H1 (cell line): Measurements from ENCODE around the gene CRISPLD2. TPM values are rescaled to one million over a fixed set of nuclear protein-coding genes. Genes with fewer than 3 reads are reported as not detected.

Source experiments
- CTCF ChIA-PET: fragments of 300-600 bp; sonication (Branson Sonifier 250); formaldehyde crosslinking; loops from one replicate; lab custom pipeline; 2021; ENCODE audit not compliant: partially characterized antibody; lab: Charles Lee
- POLR2A ChIA-PET: fragments of 300-600 bp; sonication (Branson Sonifier 250); formaldehyde crosslinking; loops from one replicate; lab custom pipeline; 2021; ENCODE audit warnings: inconsistent platforms; ENCODE audit not compliant: partially characterized antibody; lab: Charles Lee
- DNase-seq, 2 experiments: peaks; one replicate each; pipeline versions ENCODE4 v3.0.0 to v3.0.0-alpha.2; 2010 to 2022; ENCODE audit warnings: low spot score in 2 of 2, low read depth in 1 of 2, mixed read lengths in 1 of 2
- FAIRE-seq: peaks from 2 replicates; lab custom pipeline; 2011; peaks lifted over from hg19 to GRCh38; lab: Jason Lieb, UNC
- H2AFZ ChIP-seq: 2 replicates; pipeline ENCODE4 v1.8.1; 2012; ENCODE audit warnings: low read length, inconsistent platforms
- H2AK5ac ChIP-seq: 2 replicates; pipeline ENCODE4 v1.6.1; 2013; ENCODE audit warnings: low read depth, low read length
- H2BK120ac ChIP-seq: replicated peaks from 2 replicates; pipeline ENCODE3; 2013; ENCODE audit warnings: low read depth, low read length, inconsistent platforms
- H2BK12ac ChIP-seq: 2 replicates; pipeline ENCODE4 v1.6.1; 2013; ENCODE audit warnings: low read depth, low read length
- H2BK15ac ChIP-seq: 2 replicates; pipeline ENCODE4 v1.6.1; 2013; ENCODE audit warnings: low read length
- H2BK20ac ChIP-seq: 2 replicates; pipeline ENCODE4 v1.6.1; 2013; ENCODE audit warnings: low read length
- H2BK5ac ChIP-seq: 2 replicates; pipeline ENCODE4 v1.6.1; 2013; ENCODE audit warnings: low read depth, low read length
- H3K14ac ChIP-seq: 2 replicates; pipeline ENCODE4 v1.6.1; 2013; ENCODE audit warnings: inconsistent platforms; ENCODE audit not compliant: insufficient read length
- H3K18ac ChIP-seq: 2 replicates; pipeline ENCODE4 v1.6.1; 2013; ENCODE audit warnings: low read length; ENCODE audit errors: extremely low read depth
- H3K23ac ChIP-seq: 2 replicates; pipeline ENCODE4 v1.6.1; 2013; ENCODE audit warnings: inconsistent platforms; ENCODE audit not compliant: insufficient read length
- H3K23me2 ChIP-seq: 2 replicates; pipeline ENCODE4 v1.6.1; 2013; ENCODE audit warnings: low read depth, low read length
- H3K27ac ChIP-seq: 2 replicates; pipeline ENCODE4 v1.6.1; 2011; ENCODE audit warnings: low read depth, low read length, inconsistent platforms
- H3K27me3 ChIP-seq, 4 experiments: replicated peaks in 1 of 4; 1 replicate in 1 of 4; 2 replicates in 3 of 4; pipeline versions ENCODE4 v1.6.1 to v1.8.1; 2011 to 2013; ENCODE audit warnings: low read length in 3 of 4, mild to moderate bottlenecking in 3 of 4, inconsistent platforms in 2 of 4, mixed read lengths in 2 of 4, moderate library complexity in 1 of 4; ENCODE audit not compliant: control insufficient read depth in 3 of 4, insufficient read depth in 3 of 4; ENCODE audit errors: extremely low read depth in 1 of 4
- H3K36me3 ChIP-seq, 4 experiments: 2 replicates each; pipeline versions ENCODE4 v1.6.1 to v1.8.1; 2011 to 2013; ENCODE audit warnings: mild to moderate bottlenecking in 4 of 4, low read length in 3 of 4, moderate library complexity in 2 of 4, control low read depth in 1 of 4, inconsistent platforms in 1 of 4; ENCODE audit not compliant: insufficient read depth in 4 of 4, control insufficient read depth in 2 of 4
- H3K4ac ChIP-seq: replicated peaks from 2 replicates; pipeline ENCODE3; 2013; ENCODE audit warnings: low read length, low read depth, mixed read lengths, inconsistent platforms; ENCODE audit not compliant: insufficient read length
- H3K4me1 ChIP-seq, 4 experiments: replicated peaks in 1 of 4; 1 replicate in 1 of 4; 2 replicates in 3 of 4; pipeline versions ENCODE4 v1.6.1 to v1.8.1; 2011 to 2013; ENCODE audit warnings: low read length in 3 of 4, inconsistent platforms in 2 of 4, mixed read lengths in 1 of 4; ENCODE audit not compliant: insufficient read depth in 4 of 4, control insufficient read depth in 3 of 4
- H3K4me2 ChIP-seq, 2 experiments: 2 replicates each; pipeline versions ENCODE4 v1.6.1 to v1.8.1; 2011 to 2013; ENCODE audit warnings: low read depth in 2 of 2, low read length in 2 of 2, control low read depth in 1 of 2, inconsistent platforms in 1 of 2, mild to moderate bottlenecking in 1 of 2; ENCODE audit not compliant: insufficient read depth in 1 of 2
- H3K4me3 ChIP-seq, 4 experiments: fragments of 200-600, 300-600 bp in 1 of 4; sonication (generic), shearing (Covaris generic), sonication (Bioruptor Twin) in 1 of 4; 2 replicates each; pipeline versions ENCODE4 v1.5.1 to v1.8.1; 2011 to 2016; ENCODE audit warnings: low read length in 4 of 4, low read depth in 3 of 4, control low read depth in 2 of 4, inconsistent platforms in 2 of 4, mild to moderate bottlenecking in 2 of 4, mixed read lengths in 1 of 4, moderate library complexity in 1 of 4; ENCODE audit not compliant: insufficient read depth in 2 of 4; ENCODE audit errors: extremely low read depth in 1 of 4
- H3K56ac ChIP-seq: replicated peaks from 2 replicates; pipeline ENCODE3; 2013; ENCODE audit warnings: low read depth, mild to moderate bottlenecking, mixed read lengths, low read length, inconsistent platforms; ENCODE audit not compliant: insufficient read length
- H3K79me1 ChIP-seq: 2 replicates; pipeline ENCODE4 v1.6.1; 2013; ENCODE audit warnings: low read depth, low read length, control low read depth
- H3K79me2 ChIP-seq, 2 experiments: 2 replicates each; pipeline versions ENCODE4 v1.6.1 to v1.8.1; 2012 to 2013; ENCODE audit warnings: low read length in 2 of 2, mild to moderate bottlenecking in 2 of 2, inconsistent platforms in 1 of 2; ENCODE audit not compliant: insufficient read depth in 2 of 2, control insufficient read depth in 1 of 2
- H3K9ac ChIP-seq, 4 experiments: replicated peaks in 1 of 4; 1 replicate in 1 of 4; 2 replicates in 3 of 4; pipeline versions ENCODE4 v1.6.1 to v1.8.1; 2011 to 2013; ENCODE audit warnings: low read depth in 3 of 4, low read length in 3 of 4, control low read depth in 2 of 4, mild to moderate bottlenecking in 2 of 4, moderate library complexity in 2 of 4, inconsistent platforms in 1 of 4; ENCODE audit errors: extremely low read depth in 1 of 4
- H3K9me3 ChIP-seq, 2 experiments: 2 replicates each; pipeline versions ENCODE4 v1.6.1 to v1.8.1; 2012 to 2013; ENCODE audit warnings: mild to moderate bottlenecking in 2 of 2, moderate library complexity in 2 of 2, control low read depth in 1 of 2, inconsistent platforms in 1 of 2, low read depth in 1 of 2, low read length in 1 of 2, mixed read lengths in 1 of 2; ENCODE audit not compliant: insufficient read depth in 2 of 2
- H4K20me1 ChIP-seq, 2 experiments: replicated peaks in 1 of 2; 2 replicates each; pipeline versions ENCODE3 to v1.8.1; 2011 to 2013; ENCODE audit warnings: inconsistent platforms in 2 of 2, low read length in 2 of 2, mild to moderate bottlenecking in 1 of 2; ENCODE audit not compliant: insufficient read depth in 2 of 2, control insufficient read depth in 1 of 2
- H4K5ac ChIP-seq: 2 replicates; pipeline ENCODE4 v1.6.1; 2013; ENCODE audit warnings: low read length, low read depth, mixed read lengths, inconsistent platforms; ENCODE audit not compliant: insufficient read length
- H4K8ac ChIP-seq: 2 replicates; pipeline ENCODE4 v1.8.0; 2013; ENCODE audit warnings: mild to moderate bottlenecking, moderate library complexity, low read length, inconsistent platforms; ENCODE audit not compliant: insufficient read depth; ENCODE audit errors: extremely low read depth
- H4K91ac ChIP-seq: replicated peaks from 2 replicates; pipeline ENCODE3; 2013; ENCODE audit warnings: low read length, mixed read lengths, inconsistent platforms; ENCODE audit not compliant: insufficient read length
- BCL11A ChIP-seq, 2 experiments: IDR thresholded peaks; one replicate each; pipeline ENCODE4 v1.6.1; 2011; ENCODE audit warnings: low read depth in 2 of 2, low read length in 2 of 2, mild to moderate bottlenecking in 2 of 2
- CREB1 ChIP-seq: IDR thresholded peaks from 2 replicates; pipeline ENCODE4 v1.6.1; 2012; ENCODE audit warnings: inconsistent platforms
- E2F6 ChIP-seq: IDR thresholded peaks from 2 replicates; pipeline ENCODE4 v1.6.1; 2012; ENCODE audit warnings: inconsistent platforms
- EGR1 ChIP-seq: IDR thresholded peaks from 2 replicates; pipeline ENCODE4 v1.6.1; 2011; ENCODE audit warnings: low read depth, low read length, borderline replicate concordance
- EP300 ChIP-seq, 2 experiments: IDR thresholded peaks; 1 replicate in 1 of 2; 2 replicates in 1 of 2; pipeline ENCODE4 v1.6.1; 2011 to 2012; ENCODE audit warnings: low read depth in 2 of 2, low read length in 2 of 2, mild to moderate bottlenecking in 2 of 2, borderline replicate concordance in 1 of 2, inconsistent platforms in 1 of 2, moderate library complexity in 1 of 2
- GABPA ChIP-seq: IDR thresholded peaks from 2 replicates; pipeline ENCODE4 v1.6.1; 2011; ENCODE audit warnings: mild to moderate bottlenecking, low read length, moderate library complexity, borderline replicate concordance; ENCODE audit not compliant: insufficient read depth
- JUN ChIP-seq: IDR thresholded peaks from 2 replicates; pipeline ENCODE4 v1.6.1; 2011; ENCODE audit warnings: low read depth, mild to moderate bottlenecking, improper control_type of control experiment, low read length
- KDM4A ChIP-seq: IDR thresholded peaks from one replicate; pipeline ENCODE4 v1.7.1; 2012; ENCODE audit warnings: low read depth, mild to moderate bottlenecking, moderate library complexity, low read length, inconsistent platforms; ENCODE audit not compliant: severe bottlenecking
- POLR2AphosphoS5 ChIP-seq: IDR thresholded peaks from 2 replicates; pipeline ENCODE4 v1.6.1; 2011; ENCODE audit warnings: low read depth, low read length
- RAD21 ChIP-seq, 2 experiments: IDR thresholded peaks in 1 of 2; conservative IDR thresholded peaks in 1 of 2; 2 replicates each; pipeline ENCODE4 v1.6.1; 2011; ENCODE audit warnings: low read depth in 2 of 2, low read length in 2 of 2, improper control_type of control experiment in 1 of 2, inconsistent platforms in 1 of 2, mild to moderate bottlenecking in 1 of 2, moderate library complexity in 1 of 2
- SAP30 ChIP-seq: fragments of 300-600 bp; sonication (generic); IDR thresholded peaks from 2 replicates; pipeline ENCODE4 v1.7.1; 2012; ENCODE audit warnings: low read length, moderate library complexity, mild to moderate bottlenecking, inconsistent platforms; ENCODE audit not compliant: insufficient read depth, insufficient replicate concordance
- SIN3A ChIP-seq, 2 experiments: IDR thresholded peaks in 1 of 2; conservative IDR thresholded peaks in 1 of 2; 2 replicates each; pipeline ENCODE4 v1.6.1; 2011 to 2012; ENCODE audit warnings: low read length in 2 of 2, improper control_type of control experiment in 1 of 2, low read depth in 1 of 2, mild to moderate bottlenecking in 1 of 2
- SRF ChIP-seq: IDR thresholded peaks from 2 replicates; pipeline ENCODE4 v1.6.1; 2011; ENCODE audit warnings: mild to moderate bottlenecking, low read depth, low read length, moderate library complexity
- WGBS, 2 experiments: shearing (Covaris generic) in 1 of 2; methylation state at CpG; one replicate each; pipeline versions ENCODE4 v1.1.6 to v1.1.7; 2013 to 2015; ENCODE audit warnings: low lambda C conversion rate in 2 of 2, mixed read lengths in 2 of 2, inconsistent platforms in 1 of 2, low coverage in 1 of 2, missing lambda C conversion rate in 1 of 2; ENCODE audit not compliant: insufficient replicate concordance in 2 of 2, insufficient coverage in 1 of 2, insufficient read length in 1 of 2; ENCODE audit errors: extremely low coverage in 1 of 2, missing lambda C conversion rate in 1 of 2; 5-methylcytosine and 5-hydroxymethylcytosine counted together
- polyA plus RNA-seq, 7 experiments: library from polyadenylated mRNA; depleted of rRNA in 3 of 7; stranded (reverse) in 5 of 7; unstranded in 2 of 7; fragments of >200 nt in 5 of 7; fragments of 200-250 nt in 2 of 7; gene quantifications; 1 replicate in 5 of 7; 2 replicates in 1 of 7; 4 replicates in 1 of 7; pipeline versions ENCODE4 v1.2.1 to v1.2.3, GENCODE V29; 2011 to 2013; ENCODE audit warnings: missing spikeins in 2 of 7, mixed read lengths in 2 of 7
- total RNA-seq: library from RNA; stranded (reverse); fragmentation: NEBNext Ultra II Directional; extraction: Animal tissue kit (Norgen Biotek cat#: 25700); gene quantifications from 2 replicates; pipeline ENCODE4 v1.2.1, GENCODE V29; 2021

CRISPLD2 gene
- total and polyA plus RNA-seq, 2 of the 8 experiments (the other 6 are each of a cell fraction or from before 2014, with no cell fraction given): 2.7 to 5.1 TPM

GRCh38 chr16:84789431-84789830 is 30.4 kb upstream of the CRISPLD2 start:
- H3K9me3 ChIP-seq: no peaks in the 10 kb centered on the region
- no peak overlapping the region for H2BK5ac ChIP-seq
- no peaks in the 10 kb centered on the region for H3K36me3 ChIP-seq
- whole genome bisulfite sequencing, 2 experiments: 90% methylated on average over 11 of the region's 11 CpGs; no CpG with 5 or more reads in 1 of the 2 experiments
- H3K9ac ChIP-seq: no peak overlapping the region
- H3K4me1 ChIP-seq: no peaks in the 10 kb centered on the region; a peak in 1 of 7 replicates
- DNase-seq (no peak), FAIRE-seq (no peak)
- 0 out of 2 replicates have a peak, but pooled peaks cover 2% of the 10 kb centered on the region for H3K79me1 ChIP-seq
- no peaks in the 10 kb centered on the region for H3K79me2 ChIP-seq
- no peak overlapping the region for H2BK120ac ChIP-seq
- H3K27me3 ChIP-seq: no peaks in the 10 kb centered on the region
- H3K4me2 ChIP-seq: no peak overlapping the region
- H2AFZ ChIP-seq: no peak overlapping the region
- H2AK5ac ChIP-seq: no peak overlapping the region
- no peak overlapping the region for H2BK15ac ChIP-seq
- H4K5ac ChIP-seq: no peak overlapping the region
- no peak overlapping the region for H3K18ac ChIP-seq
- H4K8ac ChIP-seq: no peak overlapping the region
- H3K14ac ChIP-seq: no peak overlapping the region
- ChIA-PET CTCF (interaction anchor here (1.1 to 1.6 kb wide), 3 partner anchors 42 to 181 kb away, joined by 3 to 6 read pairs (median 3); no protein-coding TSS in a partner anchor), POLR2A (no interaction called here)
- H4K20me1 ChIP-seq: no peaks in the 10 kb centered on the region
- H3K27ac ChIP-seq: no peak overlapping the region
- H3K4ac ChIP-seq: no peak overlapping the region
- H3K56ac ChIP-seq: no peak overlapping the region
- H3K23ac ChIP-seq: no peak overlapping the region
- H2BK12ac ChIP-seq: no peak overlapping the region
- no peak overlapping the region for H4K91ac ChIP-seq
- H3K23me2 ChIP-seq: no peaks in the 10 kb centered on the region
- no peak overlapping the region for H2BK20ac ChIP-seq
- H3K4me3 ChIP-seq: no peak overlapping the region
- TF ChIP-seq BCL11A (IDR thresholded peaks at IDR 0.05; ENCODE audit: low read depth in 2 of 2, low read length in 2 of 2): no peak
- TF ChIP-seq EGR1: no peak
- TF ChIP-seq GABPA: no peak
- TF ChIP-seq JUN: no peak
- TF ChIP-seq RAD21 (IDR thresholded peaks at IDR 0.05 in 1 of 2, conservative IDR thresholded peaks at IDR 0.05 in 1 of 2; ENCODE audit: low read depth in 2 of 2, low read length in 2 of 2): no peak
- no peak for TF ChIP-seq POLR2AphosphoS5
- no peak for TF ChIP-seq EP300 (IDR thresholded peaks at IDR 0.05; ENCODE audit: borderline replicate concordance in 1 of 2, low read depth in 2 of 2, low read length in 2 of 2)
- no peak for TF ChIP-seq SRF
- no peak for TF ChIP-seq CREB1
- no peak for TF ChIP-seq E2F6
- no peak for TF ChIP-seq SAP30
- no peak for TF ChIP-seq KDM4A
- no peak for TF ChIP-seq SIN3A (conservative IDR thresholded peaks at IDR 0.05 in 1 of 2, IDR thresholded peaks at IDR 0.05 in 1 of 2; ENCODE audit: low read depth in 1 of 2, low read length in 2 of 2)
